Esophagus muscularis mucosa (tissue), 3 donors: ENCODE measurements around the gene LRP1.

ENCODE experiments used
- POLR2A ChIP-seq: fragments of 450-650 bp; IDR thresholded peaks from one replicate; pipeline ENCODE4 v1.6.1; 2017; ENCODE audit warnings: antibody characterized with exemption, moderate library complexity, mild to moderate bottlenecking, low read depth
- POLR2AphosphoS5 ChIP-seq, 2 donors: sonication (generic); formaldehyde crosslinking; IDR thresholded peaks; one replicate each; pipeline ENCODE4 v1.6.1; 2017; ENCODE audit warnings: antibody characterized with exemption in 2 of 2
- TF ChIP-seq, protein P1 (sequence below), 3 experiments: fragments of 200-600 bp in 2 of 3; fragments of 450-650 bp in 1 of 3; sonication (generic) in 2 of 3; IDR thresholded peaks; one replicate each; pipeline ENCODE4 v1.5.1; 2017 to 2019; ENCODE audit warnings: antibody characterized with exemption in 3 of 3, mild to moderate bottlenecking in 2 of 3, moderate library complexity in 1 of 3

- TF ChIP-seq POLR2AphosphoS5 (IDR thresholded peaks at IDR 0.05) (no peak), POLR2A (no peak)
- TF ChIP-seq, protein P1, sequence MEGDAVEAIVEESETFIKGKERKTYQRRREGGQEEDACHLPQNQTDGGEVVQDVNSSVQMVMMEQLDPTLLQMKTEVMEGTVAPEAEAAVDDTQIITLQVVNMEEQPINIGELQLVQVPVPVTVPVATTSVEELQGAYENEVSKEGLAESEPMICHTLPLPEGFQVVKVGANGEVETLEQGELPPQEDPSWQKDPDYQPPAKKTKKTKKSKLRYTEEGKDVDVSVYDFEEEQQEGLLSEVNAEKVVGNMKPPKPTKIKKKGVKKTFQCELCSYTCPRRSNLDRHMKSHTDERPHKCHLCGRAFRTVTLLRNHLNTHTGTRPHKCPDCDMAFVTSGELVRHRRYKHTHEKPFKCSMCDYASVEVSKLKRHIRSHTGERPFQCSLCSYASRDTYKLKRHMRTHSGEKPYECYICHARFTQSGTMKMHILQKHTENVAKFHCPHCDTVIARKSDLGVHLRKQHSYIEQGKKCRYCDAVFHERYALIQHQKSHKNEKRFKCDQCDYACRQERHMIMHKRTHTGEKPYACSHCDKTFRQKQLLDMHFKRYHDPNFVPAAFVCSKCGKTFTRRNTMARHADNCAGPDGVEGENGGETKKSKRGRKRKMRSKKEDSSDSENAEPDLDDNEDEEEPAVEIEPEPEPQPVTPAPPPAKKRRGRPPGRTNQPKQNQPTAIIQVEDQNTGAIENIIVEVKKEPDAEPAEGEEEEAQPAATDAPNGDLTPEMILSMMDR (IDR thresholded peaks at IDR 0.05) = no peak
Measured at GRCh38 chr12:57226588-57227314, 98.5 kb downstream of the LRP1 start.
